GM21360 (cell line): ENCODE results near the gene FSTL4.

Experiments
- ATAC-seq: cut with Tn5 transposase; IDR thresholded peaks from one replicate; pipeline ENCODE4 v1.9.1; 2021; ENCODE audit warnings: mild to moderate bottlenecking, moderate library complexity; ENCODE audit not compliant: unreplicated experiment

Gene FSTL4

DNA sequence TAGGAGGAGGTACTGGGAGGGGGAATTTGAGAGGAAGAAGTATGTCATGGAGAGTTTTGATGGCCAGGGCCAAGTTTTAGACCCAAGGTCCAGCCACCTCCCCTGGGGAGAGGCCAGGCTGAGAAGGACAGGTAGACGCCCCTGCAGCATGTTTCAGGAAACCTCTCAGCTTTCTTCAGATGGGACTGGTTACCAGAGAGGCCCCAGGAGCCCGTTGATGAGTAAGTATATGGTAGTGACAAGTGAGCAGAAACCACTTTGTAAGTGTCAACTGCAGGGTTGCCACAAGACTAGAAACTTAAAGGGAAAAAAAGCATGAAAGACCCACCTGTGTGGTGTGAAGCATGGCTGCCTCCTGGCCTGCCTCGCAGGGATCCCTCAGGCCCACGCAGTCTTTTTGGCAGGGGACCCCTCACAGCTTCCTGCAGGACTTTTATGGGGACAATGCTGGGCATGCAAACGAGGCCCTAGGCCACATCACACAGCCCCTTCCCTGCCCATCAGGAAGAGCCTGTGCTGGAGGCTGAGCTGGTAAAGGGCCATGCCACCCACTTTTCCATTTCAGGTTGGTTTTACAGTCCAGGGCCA lies 255.9 kb downstream of the FSTL4 start:
- no peak for ATAC-seq

DNA sequence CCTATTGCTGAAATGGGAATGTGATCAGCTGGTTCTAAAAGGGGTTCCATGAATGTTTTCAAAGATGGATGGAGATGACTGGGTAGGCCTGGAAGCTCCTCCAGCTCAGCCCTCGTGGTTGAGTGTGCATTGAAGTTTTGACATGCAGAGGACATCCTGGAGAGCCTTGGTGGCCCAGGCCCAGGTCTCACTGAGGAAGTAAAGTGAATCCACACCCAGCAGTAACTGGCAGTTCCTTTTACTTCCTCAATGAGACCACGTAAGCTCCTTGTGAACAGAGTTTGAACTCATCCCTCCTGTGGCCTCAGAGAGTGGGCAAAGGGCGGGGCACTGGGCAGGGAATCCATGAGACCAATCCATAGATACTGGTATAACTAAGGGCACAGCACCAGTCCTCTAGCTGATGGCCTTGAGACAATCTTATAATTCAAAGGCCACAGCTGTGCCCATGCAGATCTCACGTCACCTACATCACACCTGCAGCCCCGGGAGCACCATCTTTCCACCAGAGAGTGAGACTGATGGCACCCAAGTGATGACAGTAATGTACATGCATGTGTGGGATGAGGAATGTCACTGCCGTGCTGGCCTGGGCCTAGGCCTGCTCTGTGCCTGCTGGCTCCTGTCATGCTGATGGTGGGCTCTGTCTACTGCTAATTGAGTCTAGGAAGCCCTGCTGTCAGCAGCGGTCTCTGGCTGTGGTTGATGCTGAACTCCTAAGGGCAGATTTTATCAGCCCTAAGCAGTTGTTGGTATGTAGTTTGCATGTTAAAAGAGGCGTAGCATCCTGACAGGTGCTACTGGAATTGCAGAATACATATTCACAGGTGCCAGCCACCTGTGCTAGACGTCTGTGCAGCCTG lies 257.8 kb downstream of the FSTL4 start:
- no peak for ATAC-seq

DNA sequence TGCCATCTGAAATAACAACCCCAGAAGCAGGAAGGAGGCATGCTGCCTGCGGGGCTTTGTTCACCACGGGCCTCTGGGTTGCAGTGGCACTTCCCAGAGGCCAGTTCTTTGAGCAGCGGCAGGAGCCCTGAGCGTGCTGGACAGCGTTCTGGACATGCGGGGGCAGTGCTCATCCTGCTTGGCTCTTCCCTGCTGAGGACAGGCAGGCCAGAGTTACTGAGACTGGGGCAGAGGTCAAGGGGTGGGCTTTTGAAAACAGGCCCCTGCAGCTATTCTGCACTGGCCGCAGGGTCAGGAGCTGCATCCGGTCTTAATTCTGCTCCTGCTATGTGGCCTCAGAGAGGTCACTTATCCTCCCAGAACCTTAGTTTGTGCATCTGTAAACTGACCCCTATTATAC lies 258.6 kb downstream of the FSTL4 start:
- no peak for ATAC-seq

DNA sequence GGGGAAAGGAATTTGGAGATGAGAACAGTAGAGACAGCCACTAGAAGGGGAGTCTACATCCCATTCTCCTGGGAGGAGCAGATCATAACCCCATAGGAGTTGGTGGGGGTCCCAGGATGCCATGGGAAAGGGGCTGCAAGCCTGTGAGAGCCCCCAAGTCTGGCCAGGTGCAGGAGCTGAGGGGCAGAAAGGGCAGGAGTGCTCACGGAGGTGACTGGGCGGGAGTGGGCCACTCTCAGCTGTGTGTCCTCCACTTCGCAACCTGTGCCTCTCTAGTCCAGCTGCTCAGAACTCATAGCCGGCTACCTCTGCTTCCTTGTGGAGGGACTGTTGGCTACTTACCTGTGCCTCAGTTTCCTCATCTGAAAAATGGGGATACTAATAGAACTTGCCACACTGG lies 263.9 kb downstream of the FSTL4 start:
- no peak for ATAC-seq

DNA sequence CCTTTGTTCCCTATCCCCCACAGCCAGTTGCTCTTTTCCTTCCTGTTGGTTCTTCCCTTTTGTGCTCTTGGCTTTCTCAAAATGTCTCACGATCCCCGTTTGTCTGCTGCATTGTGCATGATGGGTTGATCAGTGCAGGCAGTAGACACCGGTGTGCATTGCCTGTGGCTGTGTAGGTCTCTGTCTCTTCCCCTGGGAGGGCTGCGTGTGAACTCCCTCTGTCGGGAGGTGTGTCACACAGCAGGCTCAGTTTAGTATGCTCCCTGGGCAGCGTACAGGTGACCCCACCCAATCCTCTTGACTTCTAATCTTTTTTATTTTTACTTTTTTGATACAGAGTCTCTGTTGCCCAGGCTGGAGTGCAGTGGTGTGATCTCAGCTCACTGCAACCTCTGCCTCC lies 265.3 kb downstream of the FSTL4 start:
- no peak for ATAC-seq

DNA sequence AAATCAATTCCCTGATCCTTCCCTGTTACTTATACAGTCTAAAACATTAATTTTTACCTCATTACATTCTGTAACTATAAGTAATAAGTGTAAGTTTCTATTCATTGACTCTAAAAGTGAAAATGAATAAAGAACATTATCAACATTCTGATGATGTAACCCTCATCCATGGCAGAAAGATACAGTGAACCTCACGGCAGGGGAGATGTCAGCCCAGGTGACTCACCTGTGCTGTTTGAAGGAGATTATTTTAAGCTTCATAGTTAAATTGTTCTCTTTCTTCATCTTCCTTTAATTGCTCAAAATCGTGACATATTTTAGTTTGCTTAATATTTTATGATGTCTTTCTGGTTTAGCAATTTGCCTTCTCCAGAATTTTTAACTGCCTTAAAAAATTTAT lies 268.1 kb downstream of the FSTL4 start:
- ATAC-seq: no peak

DNA sequence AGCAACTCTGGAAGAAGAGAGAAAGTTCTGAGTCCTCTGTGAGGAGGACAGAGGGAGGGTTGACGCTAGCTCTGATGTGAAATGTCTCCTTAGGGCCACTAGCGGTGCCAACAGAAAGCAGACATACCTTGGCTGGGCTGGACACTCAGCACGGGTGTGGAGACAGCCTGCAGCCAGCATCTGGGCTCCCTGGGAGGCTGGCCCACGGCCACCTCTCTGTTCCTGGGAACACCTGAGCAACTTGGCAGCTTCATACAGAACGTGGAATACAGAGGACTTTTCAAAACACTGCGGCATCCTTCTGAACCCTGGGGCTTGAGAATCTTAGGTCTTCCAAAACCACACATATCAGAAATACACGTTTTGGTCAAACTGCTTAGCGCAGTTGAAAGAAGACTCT lies 269.1 kb downstream of the FSTL4 start:
- ATAC-seq: no peak

DNA sequence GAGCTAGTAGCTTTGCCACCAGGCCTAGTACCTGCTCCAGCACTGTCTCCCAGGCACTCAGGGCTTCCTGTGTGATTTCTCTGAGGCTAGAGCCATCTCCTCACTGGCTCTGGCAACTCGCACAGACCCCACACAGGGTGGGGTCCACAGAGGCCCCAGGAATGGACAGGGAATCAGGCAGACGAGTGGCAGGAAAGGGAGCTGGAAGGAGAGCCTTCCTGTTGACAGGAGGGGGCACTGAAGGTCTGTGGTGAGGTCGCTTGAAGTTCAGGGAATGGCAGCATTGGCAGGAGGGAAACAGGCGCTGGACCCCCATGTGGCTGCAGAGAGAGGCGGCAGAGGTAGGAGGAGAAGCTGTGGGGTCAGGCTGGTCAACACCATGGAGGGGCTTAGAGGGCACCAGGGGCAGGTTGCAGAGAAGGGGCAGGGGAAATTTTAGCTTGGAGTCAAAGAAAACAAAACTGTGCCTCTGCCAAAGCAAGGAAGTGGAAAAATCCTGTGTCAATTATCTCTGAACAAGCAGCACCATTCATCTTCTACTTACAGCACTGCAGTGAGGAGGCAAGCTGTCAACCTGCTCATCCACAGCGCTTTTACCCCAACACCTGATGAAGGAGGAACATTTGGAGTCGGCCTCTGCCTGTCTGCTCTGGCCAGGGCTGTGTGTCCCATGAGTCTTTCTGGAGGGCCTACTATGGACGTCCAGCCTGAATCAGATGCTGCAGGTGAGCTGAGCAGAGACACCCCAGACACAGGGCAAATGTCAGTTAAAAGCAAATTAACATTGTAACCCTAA lies 270.2 kb downstream of the FSTL4 start:
- no peak for ATAC-seq

DNA sequence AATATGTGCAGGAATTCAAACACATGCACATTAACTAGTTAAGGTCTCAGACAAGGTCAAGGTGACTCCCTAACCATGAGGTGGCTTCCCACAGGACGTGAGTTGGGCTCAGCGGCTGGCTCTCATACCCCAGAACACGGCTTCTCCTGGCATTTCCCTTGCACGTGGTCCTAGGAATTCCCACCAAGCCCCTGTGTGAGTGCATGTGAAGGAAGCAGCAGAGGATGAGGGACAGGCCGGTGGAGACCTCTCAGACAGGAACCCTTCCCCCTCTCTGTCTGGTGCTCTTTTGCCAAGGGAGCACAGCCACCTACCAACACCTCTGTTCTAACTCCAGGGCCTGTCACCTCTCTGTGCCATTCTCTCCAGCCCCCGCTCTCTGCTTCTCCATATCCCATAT lies 271.0 kb downstream of the FSTL4 start:
- no peak for ATAC-seq

DNA sequence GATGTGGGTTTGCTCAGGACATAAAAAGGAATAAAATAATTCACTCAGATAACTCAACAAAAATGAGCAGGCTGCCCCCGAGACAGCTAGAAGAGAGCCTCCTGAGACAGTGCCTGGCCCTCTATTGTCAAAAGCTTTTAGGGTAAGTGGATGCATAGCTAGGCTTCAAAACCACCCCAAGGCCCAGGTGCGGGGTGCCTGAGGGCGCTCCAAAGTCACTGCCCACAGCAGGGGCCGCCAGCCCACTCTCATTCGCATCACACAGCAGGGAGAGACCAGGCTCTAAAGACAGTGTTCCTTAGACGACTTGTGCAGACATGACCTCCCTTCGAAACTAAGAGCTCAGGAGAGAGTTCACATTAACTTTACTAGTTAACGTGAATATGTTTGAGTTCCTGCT lies 271.5 kb downstream of the FSTL4 start:
- no peak for ATAC-seq

DNA sequence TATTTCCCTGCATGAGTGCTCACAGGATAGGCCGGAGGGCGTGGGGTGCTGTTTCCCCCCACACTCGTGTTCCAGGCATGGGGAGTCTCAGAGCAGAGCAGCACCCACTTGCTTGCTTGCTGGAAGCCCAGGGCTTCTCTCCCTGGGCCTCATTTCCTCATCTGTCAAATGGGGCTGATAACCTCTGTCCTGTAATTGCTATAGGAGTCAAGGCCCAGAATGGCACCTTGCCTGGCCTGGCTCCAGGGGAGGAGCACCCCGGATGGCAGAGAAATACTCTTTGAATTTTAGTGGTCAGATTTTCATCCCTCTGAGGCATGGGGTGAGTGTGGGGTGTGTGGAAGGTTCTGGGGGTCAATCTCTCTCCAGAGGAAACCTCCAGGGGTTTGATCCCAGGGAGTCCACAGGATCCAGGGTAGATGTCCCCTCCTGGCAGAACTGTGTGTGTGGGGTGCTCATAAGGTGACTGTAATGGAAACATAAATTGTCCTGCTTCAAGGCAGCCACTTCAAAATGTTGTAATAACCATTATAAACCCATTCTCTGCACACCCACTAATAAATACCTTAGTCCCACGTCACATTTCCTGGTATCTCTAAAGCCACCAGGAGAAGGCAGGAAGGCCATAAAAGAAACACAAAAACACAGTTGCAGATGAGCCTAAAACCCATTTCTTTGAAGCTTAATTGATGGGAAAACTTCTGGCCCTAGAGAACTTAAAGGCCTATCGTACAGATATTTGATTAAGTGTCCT lies 272.2 kb downstream of the FSTL4 start:
- ATAC-seq: no peak

DNA sequence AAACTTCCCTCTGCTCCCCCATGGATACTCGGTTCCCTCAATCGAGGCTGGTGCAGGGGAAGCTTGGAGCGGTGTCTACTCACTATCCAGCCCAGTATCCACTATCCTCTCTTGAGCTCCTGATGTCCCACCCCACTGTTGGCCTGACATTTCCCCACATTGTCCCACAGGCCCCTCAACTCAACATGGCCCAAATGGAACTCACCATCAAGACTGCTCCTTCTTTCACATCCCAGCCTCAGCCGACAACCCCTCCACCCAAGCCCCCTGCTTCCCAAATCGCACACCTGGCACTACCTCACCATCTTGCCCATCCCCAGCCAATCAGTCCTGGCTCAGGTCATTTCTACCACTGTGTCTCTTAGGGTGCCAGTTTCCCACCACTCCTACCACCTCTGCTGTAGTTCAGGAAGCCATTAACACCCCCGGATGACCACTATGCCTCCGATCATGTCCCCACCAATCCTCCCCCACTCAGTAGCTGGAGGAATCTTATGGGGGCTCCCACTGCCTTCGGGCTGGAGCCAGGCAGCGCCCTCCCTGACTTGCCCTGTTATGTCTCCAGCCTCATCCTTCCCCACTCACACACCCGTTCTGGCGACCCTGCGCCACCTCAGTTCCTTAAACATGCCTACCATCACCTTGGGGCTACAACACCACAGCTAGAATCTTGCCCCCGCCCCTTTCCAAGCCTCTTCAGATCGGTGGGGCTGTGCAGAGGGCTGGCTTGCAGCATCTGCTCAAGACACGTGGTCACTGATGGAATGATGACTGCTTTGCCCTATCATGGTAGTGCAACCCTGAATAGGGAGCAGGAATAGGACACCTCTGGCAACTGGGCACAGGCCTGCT lies 273.6 kb downstream of the FSTL4 start:
- ATAC-seq: no peak

DNA sequence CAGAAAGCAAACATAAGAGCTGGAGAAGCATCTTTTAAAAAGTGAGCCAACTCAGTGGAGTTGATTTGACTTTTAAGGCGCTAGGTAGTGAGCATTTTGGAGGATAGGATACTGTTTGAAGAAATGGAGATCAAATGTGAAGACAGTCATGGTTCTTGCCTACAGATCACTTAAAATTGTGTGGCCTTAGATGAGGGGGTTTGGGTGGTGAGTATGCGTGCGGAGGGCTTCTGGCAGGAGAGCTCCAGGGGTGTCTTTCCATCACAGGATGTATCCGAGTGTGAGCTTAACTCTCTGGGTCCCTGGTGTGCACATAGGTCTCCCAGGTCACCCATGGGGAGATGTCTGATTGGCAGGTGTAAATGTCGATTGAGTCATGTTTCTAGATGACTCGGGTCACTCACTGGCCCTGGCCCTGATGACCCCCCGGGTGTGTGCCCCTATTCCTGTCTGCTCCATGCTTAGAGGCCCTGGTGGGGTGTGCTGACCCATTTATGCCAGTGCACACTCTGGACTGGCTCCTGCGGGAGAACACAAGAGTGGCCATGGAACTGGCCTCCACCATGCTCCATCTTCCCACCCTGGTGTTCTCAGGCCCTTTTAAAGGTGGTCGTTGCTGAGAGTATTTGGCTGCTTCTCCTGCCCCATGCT lies 274.4 kb downstream of the FSTL4 start:
- ATAC-seq: no peak

DNA sequence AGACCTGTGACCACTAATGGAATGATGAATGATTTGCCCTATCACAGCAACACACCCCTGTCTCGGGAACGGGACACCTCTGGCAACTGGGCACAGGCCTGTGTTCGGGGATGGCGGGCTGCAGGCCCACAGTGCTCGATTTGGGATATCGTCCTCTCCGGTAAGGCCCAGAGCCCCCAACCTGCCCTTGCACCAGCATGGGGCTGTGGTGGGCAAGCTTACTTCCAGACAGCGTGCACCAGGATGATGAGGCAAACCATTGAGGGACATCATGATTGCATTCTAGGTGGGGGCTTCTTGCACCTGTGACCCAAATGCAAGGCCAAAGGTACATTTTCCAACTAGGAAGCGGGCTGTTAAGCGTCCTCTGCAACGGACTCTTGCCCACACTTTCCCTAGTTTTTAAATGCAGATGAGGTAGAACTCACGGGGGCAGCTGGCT lies 275.4 kb downstream of the FSTL4 start:
- no peak for ATAC-seq

DNA sequence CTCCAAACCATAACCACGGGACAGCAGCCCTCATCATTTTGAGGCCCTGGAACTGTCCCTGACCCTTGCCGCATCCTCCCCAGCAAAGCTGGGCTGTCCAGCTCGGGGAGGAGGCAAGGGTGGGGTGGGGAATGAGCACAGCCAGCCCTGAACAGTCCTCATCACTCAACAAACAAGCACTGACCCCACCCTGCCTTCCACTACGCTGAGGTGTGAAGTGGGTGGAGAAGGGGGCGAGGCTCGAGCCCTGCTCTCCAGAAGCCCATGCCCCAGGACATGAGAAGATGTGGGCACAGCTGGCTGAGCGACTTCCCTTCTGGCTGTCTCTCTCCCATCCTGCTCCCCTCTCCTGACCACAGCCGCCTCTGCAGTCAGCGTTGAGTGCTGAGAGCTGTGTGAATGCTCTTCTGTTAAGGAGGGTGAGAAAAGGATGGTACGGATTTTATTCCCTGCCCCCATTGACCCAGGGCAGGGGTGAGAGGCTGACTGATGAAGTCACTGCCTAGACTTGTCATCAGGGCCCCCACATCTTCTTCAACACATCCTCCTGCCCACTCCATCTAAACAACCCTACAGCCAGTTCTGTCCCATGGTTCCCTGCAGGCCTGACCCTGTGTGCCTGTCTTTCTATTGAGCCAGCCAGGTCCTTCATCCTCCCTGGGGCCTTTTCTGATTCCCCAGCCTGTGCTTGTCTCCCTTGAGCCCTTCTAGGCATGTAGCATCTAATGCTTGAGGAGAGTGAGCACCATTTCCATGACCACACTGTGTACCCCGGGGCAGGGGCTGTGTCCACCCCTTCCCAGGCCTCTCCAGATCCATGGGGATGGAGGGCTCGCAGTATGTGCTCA lies 276.0 kb downstream of the FSTL4 start:
- no peak for ATAC-seq

DNA sequence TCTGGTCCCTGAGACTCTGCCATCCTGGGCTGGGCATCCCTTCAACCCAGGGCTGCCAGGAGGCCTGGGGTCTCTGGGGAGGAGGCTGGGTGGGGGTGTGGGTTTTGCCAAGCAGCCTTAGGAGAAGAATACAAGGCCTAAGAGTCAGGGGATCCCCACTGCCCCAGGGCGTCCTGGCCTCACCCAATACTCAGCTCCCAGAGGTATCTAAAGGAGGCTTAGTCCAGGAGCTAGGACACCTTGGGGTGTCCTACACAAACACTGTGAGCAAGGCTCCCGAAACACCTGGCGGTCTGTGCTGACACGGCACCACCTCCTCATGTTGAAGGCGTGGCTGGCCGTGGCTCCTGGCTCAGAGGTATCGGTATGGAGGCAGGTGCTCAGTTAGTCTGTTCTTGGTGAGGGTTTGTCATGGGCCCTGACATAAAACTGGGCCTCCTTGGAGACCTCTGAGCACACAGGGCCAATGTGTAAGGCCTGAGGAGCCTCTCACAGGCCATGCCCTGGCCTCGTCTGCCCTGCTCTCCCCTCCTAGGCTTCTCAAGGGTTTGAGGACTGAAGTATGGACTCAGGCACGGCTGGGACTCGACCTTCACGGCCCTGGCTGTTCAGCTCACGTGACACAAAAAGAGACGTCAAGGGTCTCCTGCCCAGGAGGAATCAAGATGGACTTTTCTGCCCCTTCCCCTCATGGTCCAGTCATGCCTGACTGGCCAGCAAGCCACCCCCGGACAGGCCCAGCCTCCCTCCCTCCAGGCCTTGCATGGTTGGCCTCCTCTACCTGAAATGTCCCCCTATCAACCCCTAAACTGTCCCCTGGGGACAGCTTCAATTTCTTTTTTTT lies 277.3 kb downstream of the FSTL4 start:
- ATAC-seq: no peak

DNA sequence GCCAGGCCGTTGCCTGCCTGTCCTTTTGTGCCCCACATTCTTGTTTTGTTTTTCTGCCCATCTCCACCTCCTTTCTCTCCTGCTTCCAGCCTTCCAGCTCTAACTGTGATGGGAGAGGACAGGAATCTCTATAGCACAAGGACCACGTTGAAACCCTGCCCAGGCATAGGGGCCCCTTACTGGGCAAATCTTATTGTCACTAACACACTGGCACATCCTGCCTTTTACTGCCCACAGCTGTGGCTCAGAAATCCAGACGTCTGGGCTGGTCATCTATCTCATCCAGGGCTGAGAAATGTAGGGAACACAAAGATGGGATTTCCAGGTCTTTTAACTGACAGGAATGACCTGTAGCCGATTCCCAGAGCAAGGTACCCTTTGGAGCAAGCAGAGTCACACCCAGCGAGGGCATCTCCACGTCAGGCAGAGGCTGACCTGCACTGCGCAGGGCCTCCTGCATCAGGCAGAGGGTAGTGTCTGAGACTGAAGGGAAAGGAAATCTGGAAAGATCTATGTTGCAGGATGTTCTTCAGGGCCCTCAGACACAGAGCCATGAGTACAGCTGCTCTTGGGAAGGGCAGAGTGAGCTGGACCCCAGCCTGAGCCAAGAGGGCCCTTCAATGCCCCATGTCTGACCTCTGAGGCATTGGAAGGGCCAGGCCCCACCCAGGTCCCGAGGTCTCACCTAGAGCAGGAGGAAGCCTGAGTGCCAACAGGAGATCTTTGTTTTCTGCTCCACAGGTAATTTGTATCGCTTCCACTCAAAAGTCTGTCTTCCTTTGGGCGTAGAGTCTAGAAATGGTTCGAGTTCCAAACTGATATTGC lies 278.8 kb downstream of the FSTL4 start:
- ATAC-seq: no peak
